Jurkat, Clone E6-1 (cell line): ENCODE results near the gene ST13.
"Not testable (repeated sequence)": the region's sequence is repeated elsewhere in the genome, so short reads cannot be mapped to it uniquely, and the experiment has no call there.

Experiments
- DNase-seq: peaks from one replicate; pipeline ENCODE4 v3.0.0-alpha.2; 2011; ENCODE audit warnings: low read depth, low spot score
- H3K4me3 ChIP-seq: 2 replicates; pipeline ENCODE4 v1.5.1; 2011; ENCODE audit warnings: mild to moderate bottlenecking, low read length, control low read depth, moderate library complexity

ST13 gene

DNA sequence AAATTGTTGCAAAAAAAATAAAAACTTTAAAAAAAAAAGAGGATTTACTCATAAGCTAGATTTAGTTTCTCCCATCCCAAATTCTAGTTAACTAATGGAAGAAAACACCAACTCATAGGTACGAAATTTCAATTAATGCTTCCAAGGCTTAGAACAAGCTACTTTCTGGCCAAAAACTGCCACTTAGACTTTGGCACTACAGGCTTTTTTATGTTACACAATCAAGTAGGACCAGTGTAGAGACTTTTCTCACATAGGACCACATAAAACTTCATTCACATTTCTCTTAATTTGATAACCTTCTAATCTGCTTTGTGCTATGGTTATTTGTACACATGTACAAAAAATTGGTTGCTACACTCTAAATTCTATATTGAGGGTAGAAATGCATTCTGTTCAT, 3.1 kb downstream of the ST13 start:
- no peak for DNase-seq
- no peak overlapping the region for H3K4me3 ChIP-seq

DNA sequence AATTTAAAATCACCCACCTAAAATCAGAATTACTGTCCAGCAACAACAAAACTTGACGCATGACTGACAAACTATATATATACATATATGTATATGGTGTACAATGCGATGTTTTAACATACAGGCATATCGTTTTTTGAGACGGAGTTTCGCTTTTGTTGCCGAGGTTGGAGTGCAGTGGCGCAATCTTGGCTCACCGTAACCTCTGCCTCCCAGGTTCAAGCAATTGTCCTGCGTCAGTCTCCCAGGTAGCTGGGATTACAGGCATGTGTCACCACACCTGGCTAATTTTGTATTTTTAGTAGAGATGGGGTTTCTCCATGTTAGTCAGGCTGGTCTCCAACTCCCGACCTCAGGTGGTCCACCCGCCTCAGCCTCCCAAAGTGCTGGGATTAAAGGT, 10.6 kb downstream of the ST13 start:
- DNase-seq, H3K4me3 ChIP-seq: not testable (repeated sequence)

DNA sequence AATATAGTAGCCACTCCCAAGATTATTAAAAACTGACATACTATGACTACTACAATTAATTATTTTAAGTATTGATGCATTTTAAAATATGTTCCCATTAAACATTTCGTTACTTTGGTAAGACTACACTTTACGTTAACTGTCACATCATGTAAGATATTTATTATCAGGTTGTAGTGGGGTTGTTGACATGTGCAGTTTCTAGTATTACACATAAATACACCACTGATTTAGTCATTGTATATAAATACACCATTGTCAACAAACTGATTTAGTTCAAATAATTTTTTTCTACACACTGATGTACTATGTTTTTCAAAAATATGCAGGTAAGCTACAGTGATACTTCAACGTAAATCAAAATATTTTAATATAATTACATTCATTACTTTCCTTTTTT, 11.5 kb downstream of the ST13 start:
- DNase-seq = no peak
- H3K4me3 ChIP-seq = no peak overlapping the region

DNA sequence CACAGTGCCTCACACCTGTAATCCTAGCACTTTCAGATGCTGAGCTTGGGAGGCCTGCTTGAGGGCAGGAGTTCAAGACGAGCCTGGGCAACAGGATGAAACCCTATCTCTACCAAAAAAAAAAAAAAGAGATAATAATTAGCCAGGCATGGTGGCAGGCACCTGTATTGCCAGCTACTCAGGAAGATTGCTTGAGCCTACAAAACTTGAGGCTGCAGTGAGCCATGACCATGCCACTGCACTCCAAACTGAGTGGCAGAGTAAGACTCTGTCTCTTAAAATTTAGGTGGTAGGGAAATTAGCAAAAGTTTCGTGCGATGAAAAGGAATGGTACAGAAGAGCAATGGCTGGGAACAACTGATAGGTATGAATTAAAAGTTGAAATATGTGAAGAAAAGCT, 18.0 kb downstream of the ST13 start:
- no peak for DNase-seq
- H3K4me3 ChIP-seq = no peak overlapping the region

DNA sequence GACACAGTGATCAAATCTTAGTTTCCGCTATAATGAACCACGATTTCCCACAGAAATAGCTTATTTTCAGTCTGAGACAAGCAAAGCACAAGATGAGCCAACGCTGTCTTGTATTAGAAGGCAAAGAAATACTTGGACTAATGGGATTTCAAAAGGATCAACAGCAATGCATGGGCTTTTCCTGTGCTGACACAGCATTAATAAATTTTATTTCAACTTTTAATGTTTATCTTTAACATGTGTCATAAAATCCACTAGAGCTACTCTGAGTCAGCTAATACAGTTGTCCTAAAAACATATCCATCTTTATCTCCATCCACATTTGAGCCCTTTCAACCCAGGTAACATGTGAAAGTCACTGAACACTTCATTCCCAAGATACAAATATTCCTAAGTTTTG, 21.8 kb downstream of the ST13 start:
- DNase-seq = no peak
- no peak overlapping the region for H3K4me3 ChIP-seq

DNA sequence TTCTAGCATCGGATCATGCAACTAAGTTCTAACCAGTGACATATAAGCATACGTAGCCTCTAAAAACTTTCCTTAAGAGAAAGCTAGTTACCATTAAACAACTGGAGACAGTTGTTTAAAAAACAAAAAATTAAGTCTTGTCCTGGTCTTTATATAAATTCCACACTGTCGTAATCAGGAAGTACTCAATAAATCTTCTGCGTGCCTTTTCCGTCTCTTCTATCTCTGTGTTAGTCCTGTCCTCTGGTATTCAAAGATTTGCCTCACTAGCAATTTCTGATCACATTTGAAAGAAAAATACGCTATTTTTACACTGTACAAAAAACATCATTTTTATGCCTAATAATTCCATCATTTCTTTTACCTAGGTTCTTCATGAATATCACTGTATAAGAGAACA, 27.3 kb downstream of the ST13 start:
- no peak overlapping the region for H3K4me3 ChIP-seq
- DNase-seq = no peak

DNA sequence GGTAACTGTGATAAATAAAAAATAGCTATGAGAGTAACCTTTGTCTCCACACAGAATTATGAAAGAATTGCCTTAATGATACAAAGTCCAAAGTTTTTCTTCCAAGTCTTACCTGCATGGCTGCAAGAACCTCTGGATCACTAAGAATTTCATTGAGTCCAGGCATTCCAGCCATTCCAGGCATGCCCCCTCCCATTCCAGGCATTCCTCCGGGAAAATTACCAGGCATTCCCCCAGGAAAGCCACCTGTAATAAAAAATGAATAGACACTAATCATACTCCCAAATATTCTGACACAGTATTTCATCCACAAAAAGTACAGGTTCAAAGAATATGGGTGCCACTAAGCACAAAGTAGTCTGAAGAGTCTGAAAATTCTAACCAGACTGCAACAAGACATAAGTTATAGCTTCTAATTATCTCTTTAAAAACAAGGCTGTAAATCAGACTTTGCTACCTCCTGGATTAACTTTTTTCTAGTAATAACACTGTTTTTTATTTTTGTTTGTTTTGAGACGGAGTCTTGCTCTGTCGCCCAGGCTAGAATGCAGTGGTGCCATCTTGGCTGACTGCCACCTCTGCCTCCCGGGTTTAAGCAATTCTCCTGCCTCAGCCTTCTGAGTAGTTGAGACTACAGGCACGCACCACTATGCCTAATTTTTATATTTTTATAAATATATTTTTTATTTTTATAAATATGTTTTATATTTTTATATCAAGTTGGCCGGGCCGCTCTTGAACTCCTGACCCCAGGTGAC, 29.3 kb downstream of the ST13 start:
- H3K4me3 ChIP-seq = no peak overlapping the region
- no peak for DNase-seq

DNA sequence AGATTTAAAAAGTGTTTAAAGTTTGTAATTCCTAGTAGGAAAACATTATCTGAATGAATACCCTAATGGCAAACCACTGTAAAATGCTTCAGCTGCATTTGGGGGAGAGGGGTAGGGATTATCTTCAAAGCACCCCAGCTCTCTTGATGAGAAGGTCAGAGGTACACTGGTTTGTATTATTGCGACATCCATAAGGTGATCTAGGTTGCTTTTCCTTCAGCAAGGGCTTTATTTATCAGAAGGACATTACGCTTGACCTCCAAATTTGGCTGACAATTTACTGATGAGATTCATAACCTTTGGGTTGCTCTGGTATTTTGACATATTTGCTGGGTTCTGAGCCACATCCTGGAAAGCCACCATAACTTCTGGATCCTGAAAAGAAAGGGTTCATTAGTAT, 30.1 kb downstream of the ST13 start:
- DNase-seq, H3K4me3 ChIP-seq: not testable (repeated sequence)

DNA sequence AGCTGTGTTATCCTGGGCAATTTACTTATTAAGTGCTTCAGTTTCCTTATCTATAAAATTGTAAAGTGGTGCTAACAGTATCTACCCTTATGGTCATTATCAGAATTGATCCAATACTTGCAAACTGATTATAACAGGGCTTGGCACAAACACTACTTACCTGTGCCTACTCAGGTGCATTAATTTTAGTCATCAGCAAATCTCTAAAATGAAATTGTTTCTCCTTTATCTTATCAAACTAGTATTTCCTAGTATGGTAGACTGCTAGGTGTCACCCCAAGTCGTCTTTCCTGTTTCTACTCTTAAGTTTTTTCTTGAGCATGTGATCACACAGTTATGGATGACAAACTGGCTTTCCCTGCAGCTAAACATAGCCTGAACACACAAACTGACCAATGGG, 33.0 kb downstream of the ST13 start:
- no peak for DNase-seq
- H3K4me3 ChIP-seq = no peak overlapping the region

DNA sequence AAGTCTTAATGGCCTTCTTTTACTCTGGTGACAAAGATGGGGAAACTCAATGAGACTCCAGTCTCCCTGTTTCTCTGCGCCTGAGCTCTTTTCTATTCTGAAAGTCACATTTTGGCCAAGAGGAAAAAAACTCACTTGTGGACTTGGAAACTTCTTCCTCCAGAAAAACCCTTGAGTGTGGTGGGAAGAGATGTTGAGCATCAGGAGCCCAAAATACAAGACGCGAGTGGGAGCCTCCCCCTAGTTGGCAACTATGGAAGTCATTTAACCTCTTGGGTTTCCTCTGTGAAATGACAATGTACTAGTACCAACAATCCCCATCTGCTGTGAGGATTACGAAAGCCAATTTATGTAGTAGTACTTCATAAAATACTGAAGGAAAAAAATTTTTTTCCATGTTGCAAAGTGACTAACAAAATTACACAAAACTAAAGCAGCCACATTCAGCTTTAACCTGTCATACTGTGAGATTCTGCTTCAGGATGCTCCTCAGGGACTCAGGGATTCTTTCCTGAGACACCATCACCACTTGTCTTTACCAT, 36.8 kb downstream of the ST13 start:
- DNase-seq = peak; percentile 25
- H3K4me3 ChIP-seq = peak overlapping the region; percentile 94

DNA sequence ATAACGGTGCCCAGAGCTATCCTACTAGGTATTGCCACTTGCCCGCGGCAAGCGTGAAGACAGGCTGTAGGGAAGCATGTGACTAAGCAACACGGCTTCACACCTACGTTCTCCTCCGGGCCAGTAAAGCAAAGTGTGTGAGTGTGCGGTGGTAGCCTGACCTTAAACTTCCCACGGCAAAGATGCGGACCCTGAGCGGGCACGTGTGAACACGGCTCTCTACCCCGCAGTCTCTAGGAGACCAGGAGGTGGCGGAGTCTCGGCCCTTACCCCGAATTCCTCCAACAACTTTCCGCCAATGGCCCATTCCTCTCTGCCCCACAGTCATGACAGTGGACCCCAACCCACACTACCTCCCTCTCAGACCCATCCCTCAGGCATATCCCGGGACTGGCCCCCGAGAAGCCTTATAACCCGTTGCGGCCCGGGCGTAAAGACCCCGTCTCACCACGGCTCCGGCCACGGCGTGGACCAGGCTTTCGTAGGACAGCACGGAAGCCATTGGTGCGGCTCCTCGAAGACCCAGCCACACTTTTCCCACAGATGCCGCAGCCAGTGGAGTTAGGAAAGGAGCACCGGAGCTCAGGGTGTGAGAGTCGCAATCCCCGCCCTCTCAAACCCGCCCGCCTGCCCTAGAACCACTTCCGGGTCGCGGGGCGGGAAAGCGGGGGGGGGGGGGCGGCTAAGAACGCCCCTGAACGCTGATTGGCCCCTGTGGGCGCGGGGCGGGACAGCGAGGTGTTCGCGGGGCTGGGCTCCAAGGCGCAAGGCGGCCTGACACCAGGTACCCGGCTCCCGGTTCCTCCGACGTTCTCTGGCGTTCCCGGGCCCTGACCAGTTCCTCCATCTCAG, 37.5 kb downstream of the ST13 start, which contains the start of gene SLC25A17:
TSS of gene SLC25A17 (minus strand) at position 600 of the 852 bp plus-strand sequence. CDS start at position 502, 98 bp downstream.
- DNase-seq = peak; percentile 76
- peak within 1 kb of the TSS; percentile 94 for H3K4me3 ChIP-seq

DNA sequence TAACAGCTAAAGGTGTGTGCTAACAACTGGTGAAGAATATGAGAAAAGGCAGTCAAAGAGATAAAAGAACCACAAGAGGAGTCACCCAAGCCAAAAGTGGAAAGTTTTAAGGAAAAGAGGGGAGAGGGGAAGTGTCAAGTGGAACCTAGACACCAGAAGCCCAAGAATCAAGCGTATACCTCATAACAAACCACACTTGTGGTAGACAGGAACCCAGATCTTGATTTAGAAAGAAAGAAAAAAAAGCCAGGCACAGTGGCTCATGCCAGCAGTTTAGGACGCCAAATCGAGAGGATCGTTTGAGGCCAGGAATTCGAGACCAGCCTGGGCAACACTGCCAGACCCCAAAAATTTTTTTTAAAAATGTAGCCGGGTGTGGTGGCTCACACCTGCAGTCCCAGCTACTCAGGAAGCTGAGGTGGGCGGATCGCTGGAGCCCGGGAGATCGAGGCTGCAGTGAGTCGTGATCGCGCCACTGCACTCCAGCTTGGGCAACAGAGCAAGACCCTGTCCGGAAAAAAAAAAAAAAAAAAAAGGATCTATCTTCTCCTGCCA, 38.2 kb downstream of the ST13 start:
- DNase-seq = peak; percentile 37
- H3K4me3 ChIP-seq = peak overlapping the region; percentile 94

DNA sequence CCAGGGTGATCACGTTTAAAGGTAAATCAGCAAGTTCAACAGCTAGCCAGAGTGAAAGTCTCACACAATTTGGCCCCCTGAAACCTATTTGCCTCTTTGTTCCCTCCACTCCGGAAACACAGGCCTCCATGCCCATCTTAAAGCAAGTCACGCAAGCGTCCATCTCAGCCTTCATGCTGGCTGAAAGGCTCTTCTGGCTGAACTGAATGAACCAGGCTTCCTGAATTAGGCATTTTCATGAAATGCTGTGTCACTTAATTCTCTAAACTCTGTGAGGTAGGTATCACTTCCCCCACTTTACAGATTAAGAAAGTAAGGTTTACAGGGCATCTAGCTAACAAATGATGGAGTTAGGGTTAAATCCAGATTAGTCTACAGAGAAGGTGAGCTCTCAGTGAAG, 38.7 kb downstream of the ST13 start:
- no peak for DNase-seq
- H3K4me3 ChIP-seq = peak overlapping the region; percentile 94

DNA sequence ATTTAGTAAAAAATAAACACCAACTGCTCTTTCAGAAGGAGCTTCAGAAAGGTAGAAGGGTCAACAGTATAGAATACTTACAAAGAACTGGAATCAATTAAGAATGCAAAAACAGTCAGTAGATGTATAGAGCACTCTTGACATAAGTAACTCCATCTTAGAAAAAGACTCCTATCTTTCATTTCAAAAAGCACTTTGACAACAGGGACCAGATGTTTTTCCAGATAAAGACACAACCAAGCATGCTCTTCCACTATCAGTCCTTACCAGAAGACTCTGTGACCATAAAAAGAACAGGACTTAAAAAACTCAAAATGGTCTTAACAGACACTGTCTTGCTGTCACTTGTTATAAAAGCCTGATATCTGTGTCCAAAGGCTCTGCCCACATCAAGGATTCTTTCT, 42.5 kb downstream of the ST13 start:
- no peak overlapping the region for H3K4me3 ChIP-seq
- DNase-seq = peak; percentile 69

DNA sequence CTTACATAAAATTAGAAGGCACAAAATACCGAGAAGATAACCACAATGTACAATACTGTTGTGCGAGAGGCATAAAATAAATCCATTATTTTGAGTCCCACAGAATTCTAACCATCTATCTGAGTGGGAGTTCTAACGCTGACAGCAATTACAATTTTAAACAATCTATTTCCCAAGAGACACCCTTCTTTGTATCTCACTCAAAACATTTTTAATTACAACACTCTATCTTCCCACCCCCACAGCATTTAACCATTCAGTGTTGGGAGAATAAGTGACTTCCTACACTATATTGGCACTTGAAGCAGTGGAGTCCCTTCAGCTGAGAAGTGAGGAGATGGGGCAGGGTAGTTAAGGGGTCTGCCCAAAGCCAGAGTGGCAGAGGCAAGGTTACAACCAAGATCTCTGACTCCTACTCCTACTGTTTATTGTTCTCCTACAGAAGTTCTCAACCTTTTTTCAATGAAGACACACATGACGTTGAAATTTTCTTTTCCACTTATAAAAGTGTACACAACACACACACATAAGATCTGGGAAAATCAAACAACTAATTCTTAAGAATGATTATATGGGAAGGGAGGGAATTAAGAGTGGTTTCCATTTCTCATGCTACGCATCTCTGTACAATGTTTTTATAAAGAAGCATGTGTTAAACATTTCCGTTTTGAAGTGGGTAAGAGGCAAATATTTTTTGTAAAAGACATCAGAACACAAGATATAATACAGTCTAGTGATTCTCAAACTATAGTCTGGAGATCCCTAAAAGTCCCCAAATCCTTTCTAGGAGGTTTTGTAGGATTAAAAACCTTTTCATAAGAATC, 48.2 kb downstream of the ST13 start:
- no peak overlapping the region for H3K4me3 ChIP-seq
- DNase-seq = no peak

DNA sequence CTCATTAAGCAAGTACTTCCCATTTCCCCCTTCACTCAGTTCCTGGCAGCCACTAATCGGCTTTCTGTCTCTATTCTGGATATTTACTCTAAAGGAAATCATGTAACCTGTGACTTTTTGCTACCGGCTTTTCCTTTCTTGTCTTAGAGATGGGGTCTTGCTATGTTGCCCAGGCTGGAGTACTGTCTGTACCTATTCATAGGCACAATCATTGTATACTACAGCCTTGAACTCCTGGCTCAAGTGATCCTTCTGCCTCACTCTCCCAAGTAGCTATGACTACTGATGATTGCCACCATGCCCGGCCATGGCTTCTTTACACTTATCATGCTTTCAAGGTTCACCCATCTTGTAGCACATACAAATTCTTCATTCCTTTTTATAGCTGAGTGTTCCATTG, 49.7 kb downstream of the ST13 start:
- H3K4me3 ChIP-seq = no peak overlapping the region
- DNase-seq = no peak

DNA sequence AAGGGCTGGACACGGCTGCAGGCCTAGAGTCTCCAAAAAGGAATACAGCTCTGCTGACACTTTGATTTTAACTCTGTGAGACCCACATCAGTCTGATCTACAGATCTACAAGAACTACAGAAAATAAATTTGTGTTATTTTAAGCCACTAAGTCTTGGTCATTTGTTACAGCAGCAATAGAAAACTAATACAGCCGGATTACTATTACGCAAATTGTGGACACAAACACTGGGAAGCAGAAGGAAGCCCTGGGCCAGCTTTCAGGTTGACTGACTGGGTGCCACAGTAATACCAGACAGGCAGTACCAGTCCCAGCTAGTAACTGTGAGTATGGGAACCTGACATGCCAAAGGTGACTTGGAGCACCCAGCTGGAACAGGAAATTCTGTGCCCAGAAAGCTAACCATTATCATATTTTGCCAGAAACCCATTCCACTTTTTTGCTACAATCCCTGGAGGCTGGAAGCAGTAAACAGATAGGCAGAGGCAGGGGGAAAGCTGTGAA, 50.7 kb downstream of the ST13 start:
- no peak overlapping the region for H3K4me3 ChIP-seq
- no peak for DNase-seq

DNA sequence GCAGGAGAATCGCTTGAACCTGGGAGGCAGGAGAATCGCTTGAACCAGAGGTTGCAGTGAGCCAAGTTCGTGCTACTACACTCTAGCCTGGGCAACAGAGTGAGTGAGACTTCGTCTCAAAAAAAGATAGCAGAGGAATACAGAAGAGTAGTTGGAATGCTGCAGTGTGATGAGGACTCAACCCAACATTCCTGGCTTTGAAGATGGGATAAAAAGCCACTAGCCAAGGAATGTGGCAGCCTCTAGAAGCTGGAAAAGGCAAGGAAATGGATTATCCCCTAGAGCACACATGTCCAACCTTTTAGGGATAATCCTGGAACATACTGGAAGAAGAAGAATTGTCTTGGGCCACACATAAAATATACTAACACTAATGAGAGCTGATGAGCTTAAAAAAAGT, 51.2 kb downstream of the ST13 start:
- H3K4me3 ChIP-seq = no peak overlapping the region
- no peak for DNase-seq

DNA sequence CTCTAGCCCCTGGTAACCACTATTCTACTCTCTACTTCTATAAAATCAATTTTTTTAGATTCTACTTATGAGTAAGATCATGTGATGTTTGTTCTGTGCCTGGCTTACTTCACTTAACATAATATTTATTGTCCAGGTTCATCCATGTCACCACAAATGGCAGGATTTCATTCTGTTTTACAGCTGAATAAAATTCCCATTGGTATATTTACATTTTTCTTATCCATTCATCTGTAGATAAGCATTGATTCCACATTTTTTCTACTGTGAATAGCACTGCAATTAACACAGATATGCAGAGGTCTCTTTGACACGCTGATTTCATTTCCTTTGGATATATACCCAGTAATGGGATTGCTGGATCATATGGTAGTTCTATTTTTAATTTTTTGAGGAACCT, 53.1 kb downstream of the ST13 start:
- H3K4me3 ChIP-seq = no peak overlapping the region
- no peak for DNase-seq
